Common myeloid progenitor, CD34-positive (primary cell): ENCODE data around the gene KCNIP1.
A peak's percentile ranks its signal among the peaks of the same experiment; 100 is the strongest.

Experiments used
- CTCF ChIA-PET: fragments of 350-600 bp; sonication (Branson Sonifier 250); formaldehyde crosslinking; loops from one replicate; lab custom pipeline; 2021; ENCODE audit warnings: antibody characterized with exemption; lab: Charles Lee
- POLR2A ChIA-PET: fragments of 350-600 bp; sonication (Branson Sonifier 250); formaldehyde crosslinking; loops from one replicate; lab custom pipeline; 2021; ENCODE audit warnings: antibody characterized with exemption; lab: Charles Lee
- DNase-seq, 3 donors: peaks; one replicate each; pipeline versions ENCODE4 v3.0.0 to v3.0.0-alpha.2; 2013
- H3K27ac ChIP-seq, 2 experiments: 1 replicate in 1 of 2; 2 replicates in 1 of 2; pipeline ENCODE4 v1.7.0; 2013; ENCODE audit warnings: inconsistent platforms in 2 of 2, low read length in 2 of 2, mild to moderate bottlenecking in 2 of 2, low read depth in 1 of 2, moderate library complexity in 1 of 2; ENCODE audit not compliant: severe bottlenecking in 2 of 2, insufficient read depth in 1 of 2, poor library complexity in 1 of 2
- H3K27me3 ChIP-seq, 5 experiments: replicated peaks in 2 of 5; 1 replicate in 3 of 5; 2 replicates in 2 of 5; pipeline versions ENCODE4 v1.6.1 to v1.7.0; 2013; ENCODE audit warnings: low read length in 4 of 5, mild to moderate bottlenecking in 2 of 5, moderate library complexity in 2 of 5, inconsistent platforms in 1 of 5; ENCODE audit not compliant: insufficient read depth in 5 of 5, control insufficient read depth in 4 of 5
- H3K36me3 ChIP-seq, 4 experiments: 1 replicate in 2 of 4; 2 replicates in 2 of 4; pipeline versions ENCODE4 v1.6.1 to v1.7.0; 2013; ENCODE audit warnings: low read length in 3 of 4, control low read depth in 1 of 4, mild to moderate bottlenecking in 1 of 4; ENCODE audit not compliant: control insufficient read depth in 4 of 4, insufficient read depth in 4 of 4
- H3K4me1 ChIP-seq, 4 experiments: 1 replicate in 3 of 4; 2 replicates in 1 of 4; pipeline versions ENCODE4 v1.6.1 to v1.7.1; 2013; ENCODE audit warnings: low read length in 3 of 4, mild to moderate bottlenecking in 3 of 4, control low read depth in 1 of 4, inconsistent platforms in 1 of 4, moderate library complexity in 1 of 4; ENCODE audit not compliant: control insufficient read depth in 4 of 4, insufficient read depth in 4 of 4; ENCODE audit errors: control extremely low read depth in 1 of 4
- H3K4me3 ChIP-seq, 7 experiments: 1 replicate in 4 of 7; 2 replicates in 3 of 7; pipeline versions ENCODE4 v1.5.1 to v1.7.0; 2013; ENCODE audit warnings: mild to moderate bottlenecking in 7 of 7, low read length in 6 of 7, moderate library complexity in 6 of 7, inconsistent platforms in 2 of 7, low read depth in 2 of 7, control low read depth in 1 of 7; ENCODE audit not compliant: insufficient read depth in 4 of 7, control insufficient read depth in 1 of 7; ENCODE audit errors: extremely low read depth in 1 of 7
- H3K9me3 ChIP-seq, 5 experiments: 1 replicate in 4 of 5; 2 replicates in 1 of 5; pipeline versions ENCODE4 v1.6.1 to v1.7.1; 2013; ENCODE audit warnings: low read length in 4 of 5, mild to moderate bottlenecking in 2 of 5, inconsistent platforms in 1 of 5, low read depth in 1 of 5, moderate library complexity in 1 of 5; ENCODE audit not compliant: control insufficient read depth in 4 of 5, insufficient read depth in 2 of 5; ENCODE audit errors: control extremely low read depth in 1 of 5
- WGBS: methylation state at CpG from one replicate; pipeline ENCODE4 v1.1.5; 2013; ENCODE audit not compliant: insufficient coverage; 5-methylcytosine and 5-hydroxymethylcytosine counted together

The KCNIP1 gene

GRCh38 chr5:170644501-170644900 is 140.7 kb downstream of the KCNIP1 start:
- H3K27ac ChIP-seq = no peak overlapping the region
- CTCF ChIA-PET = interaction anchor here (0.7 to 1.5 kb wide), 3 partner anchors 11 to 209 kb away, joined by 3 to 4 read pairs (median 3); no protein-coding TSS in a partner anchor
- H3K4me3 ChIP-seq = no peak overlapping the region
- no peaks in the 10 kb centered on the region for H3K36me3 ChIP-seq
- POLR2A ChIA-PET = interaction anchor here (0.8 kb wide), 1 partner anchor 14 kb away, joined by 3 read pairs; no protein-coding TSS in a partner anchor
- DNase-seq = no peak
- peaks cover 0 to 12% (median 5%) of the 10 kb centered on the region in 5 experiments for H3K27me3 ChIP-seq
- H3K9me3 ChIP-seq = peaks cover 0 to 2% (median 0%) of the 10 kb centered on the region in 5 experiments
- peaks cover 0 to 10% (median 0%) of the 10 kb centered on the region in 4 experiments for H3K4me1 ChIP-seq

GRCh38 chr5:170648541-170648940 is 144.7 kb downstream of the KCNIP1 start:
- Histone ChIP-seq H3K27me3 (peaks cover 3 to 11% (median 6%) of the 10 kb centered on the region in 5 experiments), H3K36me3 (no peaks in the 10 kb centered on the region), H3K4me1 (peaks cover 0 to 7% (median 2%) of the 10 kb centered on the region in 4 experiments), H3K4me3 (no peak overlapping the region), H3K9me3 (peaks cover 0 to 2% (median 0%) of the 10 kb centered on the region in 5 experiments), H3K27ac (no peak overlapping the region)
- WGBS = 100% methylated on average over 1 of the region's 2 CpGs
- CTCF ChIA-PET = interaction anchor here (1.4 kb wide), 1 partner anchor 10 kb away, joined by 4 read pairs; no protein-coding TSS in a partner anchor
- POLR2A ChIA-PET = no interaction called here
- no peak for DNase-seq

- peaks cover 0 to 5% (median 1%) of the 10 kb centered on the region in 4 experiments for H3K4me1 ChIP-seq
- peaks cover 0 to 8% (median 5%) of the 10 kb centered on the region in 5 experiments for H3K27me3 ChIP-seq
- H3K36me3 ChIP-seq = no peaks in the 10 kb centered on the region
- H3K9me3 ChIP-seq = peaks cover 0 to 2% (median 0%) of the 10 kb centered on the region in 5 experiments
- ChIA-PET CTCF (interaction anchor here (0.8 kb wide), 1 partner anchor 25 kb away, joined by 3 read pairs; no protein-coding TSS in a partner anchor), POLR2A (no interaction called here)
- no peak overlapping the region for H3K4me3 ChIP-seq
- DNase-seq = no peak
- 94% methylated on average over 2 of the region's 2 CpGs for WGBS
- H3K27ac ChIP-seq = no peak overlapping the region
Observed at GRCh38 chr5:170650850-170651249, 147.0 kb downstream of the KCNIP1 start.

- no peaks in the 10 kb centered on the region for H3K36me3 ChIP-seq
- WGBS = 49% methylated on average over 7 of the region's 11 CpGs
- H3K9me3 ChIP-seq = peaks cover 0 to 2% (median 0%) of the 10 kb centered on the region in 5 experiments
- peak in 1 of 3 donors; percentile 11 for DNase-seq
- no peak overlapping the region for H3K27ac ChIP-seq
- H3K27me3 ChIP-seq = peaks cover 0 to 8% (median 5%) of the 10 kb centered on the region in 5 experiments
- ChIA-PET POLR2A (no interaction called here), CTCF (interaction anchor here (1.5 kb wide), 1 partner anchor 13 kb away, joined by 6 read pairs; no protein-coding TSS in a partner anchor)
- no peak overlapping the region for H3K4me3 ChIP-seq
- H3K4me1 ChIP-seq = peaks cover 0 to 5% (median 1%) of the 10 kb centered on the region in 4 experiments
Observed at GRCh38 chr5:170651604-170652277, 147.9 kb downstream of the KCNIP1 start.

- Histone ChIP-seq H3K4me1 (peaks cover 0 to 5% (median 1%) of the 10 kb centered on the region in 4 experiments), H3K9me3 (no peaks in the 10 kb centered on the region), H3K27me3 (peaks cover 0 to 16% (median 2%) of the 10 kb centered on the region in 5 experiments), H3K36me3 (no peaks in the 10 kb centered on the region), H3K27ac (no peak overlapping the region), H3K4me3 (no peak overlapping the region)
- 100% methylated on average over 4 of the region's 4 CpGs for WGBS
- DNase-seq = no peak
- POLR2A ChIA-PET = no interaction called here
- CTCF ChIA-PET = interaction anchor here (1.9 kb wide), 1 partner anchor 13 kb away, joined by 4 read pairs; no protein-coding TSS in a partner anchor
Observed at GRCh38 chr5:170655476-170655875, 151.7 kb downstream of the KCNIP1 start.

GRCh38 chr5:170655920-170656319 is 152.1 kb downstream of the KCNIP1 start:
- POLR2A ChIA-PET = no interaction called here
- CTCF ChIA-PET = interaction anchor here (1.9 kb wide), 1 partner anchor 13 kb away, joined by 4 read pairs; no protein-coding TSS in a partner anchor

GRCh38 chr5:170656346-170656745 is 152.5 kb downstream of the KCNIP1 start:
- WGBS = 100% methylated on average over 4 of the region's 4 CpGs
- Histone ChIP-seq H3K27me3 (peaks cover 0 to 18% (median 0%) of the 10 kb centered on the region in 5 experiments), H3K4me3 (no peak overlapping the region), H3K36me3 (no peaks in the 10 kb centered on the region), H3K9me3 (no peaks in the 10 kb centered on the region), H3K4me1 (peaks cover 0 to 5% (median 1%) of the 10 kb centered on the region in 4 experiments), H3K27ac (no peak overlapping the region)
- POLR2A ChIA-PET = no interaction called here
- CTCF ChIA-PET = interaction anchor here (1.9 kb wide), 1 partner anchor 12 kb away, joined by 4 read pairs; no protein-coding TSS in a partner anchor
- DNase-seq = no peak

More at GRCh38 chr5:170655920-170656319, 152.1 kb downstream of the KCNIP1 start:
- 85% methylated on average over 4 of the region's 4 CpGs for WGBS
- peaks cover 0 to 5% (median 1%) of the 10 kb centered on the region in 4 experiments for H3K4me1 ChIP-seq
- DNase-seq = no peak
- no peaks in the 10 kb centered on the region for H3K36me3 ChIP-seq
- peaks cover 0 to 18% (median 1%) of the 10 kb centered on the region in 5 experiments for H3K27me3 ChIP-seq
- H3K27ac ChIP-seq = no peak overlapping the region
- H3K9me3 ChIP-seq = no peaks in the 10 kb centered on the region
- H3K4me3 ChIP-seq = no peak overlapping the region
